Keratinocyte (primary cell): ENCODE results near the gene UPF1. TPM values are rescaled to one million over a fixed set of nuclear protein-coding genes. Genes with fewer than 3 reads are reported as not detected.
A peak's percentile ranks its signal among the peaks of the same experiment; 100 is the strongest.

Experiments used
- DNase-seq: peaks from one replicate; pipeline ENCODE4 v3.0.0-alpha.2; 2011; ENCODE audit warnings: low read depth, missing footprints, low spot score
- FAIRE-seq: peaks from 2 replicates; lab custom pipeline; 2011; peaks lifted over from hg19 to GRCh38; lab: Jason Lieb, UNC
- H2AFZ ChIP-seq: 2 replicates; pipeline ENCODE4 v1.6.0; 2012; ENCODE audit warnings: low read length, control low read depth, inconsistent platforms; ENCODE audit not compliant: control insufficient read depth
- H3K27ac ChIP-seq: 2 replicates; pipeline ENCODE4 v1.5.1; 2011; ENCODE audit warnings: low read length; ENCODE audit not compliant: control insufficient read depth, insufficient read depth
- H3K27me3 ChIP-seq: 3 replicates; pipeline ENCODE4 v1.6.0; 2011; ENCODE audit warnings: low read length; ENCODE audit not compliant: control insufficient read depth, insufficient read depth; ENCODE audit errors: extremely low read depth
- H3K36me3 ChIP-seq, 2 experiments: 2 replicates in 1 of 2; 3 replicates in 1 of 2; pipeline ENCODE4 v1.5.1; 2011; ENCODE audit warnings: low read length in 2 of 2, mild to moderate bottlenecking in 1 of 2; ENCODE audit not compliant: control insufficient read depth in 2 of 2, insufficient read depth in 2 of 2; ENCODE audit errors: extremely low read depth in 1 of 2
- H3K4me1 ChIP-seq: 3 replicates; pipeline ENCODE4 v1.5.1; 2011; ENCODE audit warnings: low read length; ENCODE audit not compliant: control insufficient read depth, insufficient read depth; ENCODE audit errors: extremely low read depth
- H3K4me2 ChIP-seq: 3 replicates; pipeline ENCODE4 v1.6.0; 2011; ENCODE audit warnings: low read depth, low read length; ENCODE audit not compliant: control insufficient read depth, insufficient read depth; ENCODE audit errors: extremely low read depth
- H3K4me3 ChIP-seq, 3 experiments: fragments of 200-600 bp in 1 of 3; sonication (generic) in 1 of 3; 2 replicates in 2 of 3; 3 replicates in 1 of 3; pipeline ENCODE4 v1.5.1; 2011 to 2016; ENCODE audit warnings: low read length in 3 of 3, mild to moderate bottlenecking in 3 of 3, control low read depth in 2 of 3, inconsistent platforms in 1 of 3, low read depth in 1 of 3, mixed read lengths in 1 of 3, mixed run types in 1 of 3, moderate library complexity in 1 of 3; ENCODE audit not compliant: control insufficient read depth in 2 of 3, insufficient read depth in 2 of 3; ENCODE audit errors: extremely low read depth in 1 of 3
- H3K79me2 ChIP-seq: 2 replicates; pipeline ENCODE4 v1.6.0; 2012; ENCODE audit warnings: low read length; ENCODE audit not compliant: control insufficient read depth, insufficient read depth
- H3K9ac ChIP-seq: 3 replicates; pipeline ENCODE4 v1.6.0; 2011; ENCODE audit warnings: low read length; ENCODE audit not compliant: control insufficient read depth, insufficient read depth; ENCODE audit errors: extremely low read depth
- H3K9me1 ChIP-seq: 3 replicates; pipeline ENCODE4 v1.6.0; 2011; ENCODE audit warnings: low read length; ENCODE audit not compliant: control insufficient read depth, insufficient read depth; ENCODE audit errors: extremely low read depth
- H3K9me3 ChIP-seq: 2 replicates; pipeline ENCODE4 v1.5.1; 2012; ENCODE audit warnings: low read depth, low read length; ENCODE audit not compliant: control insufficient read depth
- H4K20me1 ChIP-seq: 3 replicates; pipeline ENCODE4 v1.6.0; 2011; ENCODE audit warnings: low read length; ENCODE audit not compliant: control insufficient read depth, insufficient read depth; ENCODE audit errors: extremely low read depth
- EZH2 ChIP-seq: IDR thresholded peaks from one replicate; pipeline ENCODE4 v1.6.1; 2012; ENCODE audit warnings: inconsistent platforms, mild to moderate bottlenecking, low read length, moderate library complexity
- dilution Hi-C: fragments of 300-500 bp; cut with MboI; formaldehyde crosslinking; loops from one replicate; pipeline ENCODE4 v1.7.0; 2020; ENCODE audit warnings: low sequenced_read_pairs; ENCODE audit not compliant: extremely low pct_ligation_motif_present
- polyA plus RNA-seq, 5 experiments: library from polyadenylated mRNA; depleted of rRNA in 3 of 5; stranded (reverse) in 3 of 5; stranded (forward) in 1 of 5; unstranded in 1 of 5; fragments of >200 nt; gene quantifications; 1 replicate in 1 of 5; 2 replicates in 3 of 5; 3 replicates in 1 of 5; pipeline versions ENCODE4 v1.2.1 to v1.2.3, GENCODE V29; 2011 to 2012; ENCODE audit warnings: missing spikeins in 2 of 5, low read depth in 1 of 5, low replicate concordance in 1 of 5
- TF ChIP-seq, protein P1 (sequence below), 3 experiments: IDR thresholded peaks in 1 of 3; conservative IDR thresholded peaks in 1 of 3; optimal IDR thresholded peaks in 1 of 3; 2 replicates in 2 of 3; 3 replicates in 1 of 3; pipeline versions ENCODE3 to v1.5.1; 2011; ENCODE audit warnings: low read length in 3 of 3, mild to moderate bottlenecking in 3 of 3, moderate library complexity in 2 of 3, control low read depth in 1 of 3, inconsistent platforms in 1 of 3; ENCODE audit not compliant: insufficient read depth in 2 of 3; ENCODE audit errors: extremely low read depth in 1 of 3

Gene UPF1
- polyA plus RNA-seq, 1 donor (not counting 4 experiments of a cell fraction or from before 2014, with no cell fraction given): 33.7 TPM

DNA sequence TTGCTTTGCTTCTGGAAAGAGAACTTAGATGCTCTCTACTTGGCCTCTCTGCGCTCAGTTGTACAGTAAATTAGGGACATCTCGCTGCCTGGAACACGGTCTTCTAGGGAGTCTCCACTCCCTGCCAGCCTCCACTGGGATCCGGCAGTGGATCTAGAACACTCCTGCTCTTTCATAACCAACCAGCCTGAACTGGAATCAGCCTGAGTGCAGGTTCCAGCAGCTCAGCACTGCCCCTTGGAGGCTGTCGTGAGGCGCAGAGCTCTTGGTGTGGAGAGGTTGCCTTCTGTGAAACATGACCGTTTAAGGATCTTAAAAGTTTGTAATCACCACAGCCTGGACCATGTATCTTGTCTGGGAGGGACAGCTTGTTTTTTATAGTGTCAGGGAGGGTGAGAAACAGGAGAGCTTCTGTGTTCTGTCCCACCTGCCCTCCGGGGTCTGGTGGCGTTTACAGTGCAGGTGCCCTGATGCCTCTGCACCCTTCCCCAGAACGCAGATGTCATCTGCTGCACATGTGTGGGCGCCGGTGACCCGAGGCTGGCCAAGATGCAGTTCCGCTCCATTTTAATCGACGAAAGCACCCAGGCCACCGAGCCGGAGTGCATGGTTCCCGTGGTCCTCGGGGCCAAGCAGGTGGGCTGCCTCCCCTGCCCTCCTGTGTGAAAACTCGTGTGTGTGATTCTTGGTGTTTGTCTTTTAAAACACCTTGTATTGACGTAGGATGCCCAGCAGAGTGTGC is 24.8 kb downstream of the UPF1 start:
- Histone ChIP-seq H3K9me3 (no peaks in the 10 kb centered on the region), H2AFZ (no peak overlapping the region), H3K4me3 (no peak overlapping the region), H3K9ac (no peak overlapping the region), H4K20me1 (peaks cover 12% of the 10 kb centered on the region), H3K4me1 (no peaks in the 10 kb centered on the region), H3K27me3 (no peaks in the 10 kb centered on the region), H3K4me2 (no peak overlapping the region), H3K79me2 (peaks cover 29% of the 10 kb centered on the region), H3K36me3 (peaks cover 53 to 89% of the 10 kb centered on the region in 2 experiments), H3K27ac (no peak overlapping the region), H3K9me1 (no peaks in the 10 kb centered on the region)
- DNase-seq (no peak), FAIRE-seq (no peak)
- TF ChIP-seq, protein P1, sequence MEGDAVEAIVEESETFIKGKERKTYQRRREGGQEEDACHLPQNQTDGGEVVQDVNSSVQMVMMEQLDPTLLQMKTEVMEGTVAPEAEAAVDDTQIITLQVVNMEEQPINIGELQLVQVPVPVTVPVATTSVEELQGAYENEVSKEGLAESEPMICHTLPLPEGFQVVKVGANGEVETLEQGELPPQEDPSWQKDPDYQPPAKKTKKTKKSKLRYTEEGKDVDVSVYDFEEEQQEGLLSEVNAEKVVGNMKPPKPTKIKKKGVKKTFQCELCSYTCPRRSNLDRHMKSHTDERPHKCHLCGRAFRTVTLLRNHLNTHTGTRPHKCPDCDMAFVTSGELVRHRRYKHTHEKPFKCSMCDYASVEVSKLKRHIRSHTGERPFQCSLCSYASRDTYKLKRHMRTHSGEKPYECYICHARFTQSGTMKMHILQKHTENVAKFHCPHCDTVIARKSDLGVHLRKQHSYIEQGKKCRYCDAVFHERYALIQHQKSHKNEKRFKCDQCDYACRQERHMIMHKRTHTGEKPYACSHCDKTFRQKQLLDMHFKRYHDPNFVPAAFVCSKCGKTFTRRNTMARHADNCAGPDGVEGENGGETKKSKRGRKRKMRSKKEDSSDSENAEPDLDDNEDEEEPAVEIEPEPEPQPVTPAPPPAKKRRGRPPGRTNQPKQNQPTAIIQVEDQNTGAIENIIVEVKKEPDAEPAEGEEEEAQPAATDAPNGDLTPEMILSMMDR (optimal IDR thresholded peaks at IDR 0.05 in 1 of 3, IDR thresholded peaks at IDR 0.05 in 1 of 3, conservative IDR thresholded peaks at IDR 0.05 in 1 of 3; ENCODE audit: extremely low read depth in 1 of 3, insufficient read depth in 2 of 3, low read length in 3 of 3): peak; percentile 53 to 60 (median 56)
- no peak for TF ChIP-seq EZH2
- dilution Hi-C loops: no loop called here

DNA sequence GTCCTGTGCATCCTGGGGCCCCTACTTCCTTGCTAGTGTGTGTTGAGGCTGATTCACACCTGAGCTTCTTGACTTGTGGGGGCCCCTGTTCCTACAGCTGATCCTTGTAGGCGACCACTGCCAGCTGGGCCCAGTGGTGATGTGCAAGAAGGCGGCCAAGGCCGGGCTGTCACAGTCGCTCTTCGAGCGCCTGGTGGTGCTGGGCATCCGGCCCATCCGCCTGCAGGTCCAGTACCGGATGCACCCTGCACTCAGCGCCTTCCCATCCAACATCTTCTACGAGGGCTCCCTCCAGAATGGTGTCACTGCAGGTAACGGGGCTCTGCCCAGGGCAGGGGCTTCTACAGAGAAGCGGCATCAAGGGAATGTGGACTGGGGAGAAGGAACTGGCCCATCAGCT is 25.5 kb downstream of the UPF1 start:
- Histone ChIP-seq H3K4me1 (no peaks in the 10 kb centered on the region), H4K20me1 (peaks cover 12% of the 10 kb centered on the region), H3K4me2 (no peak overlapping the region), H3K9me3 (no peaks in the 10 kb centered on the region), H3K9ac (no peak overlapping the region), H3K27me3 (no peaks in the 10 kb centered on the region), H3K79me2 (peaks cover 24% of the 10 kb centered on the region), H3K4me3 (no peak overlapping the region), H3K27ac (no peak overlapping the region), H3K36me3 (peaks cover 56 to 89% of the 10 kb centered on the region in 2 experiments), H3K9me1 (no peaks in the 10 kb centered on the region), H2AFZ (no peak overlapping the region)
- TF ChIP-seq, protein P1 (optimal IDR thresholded peaks at IDR 0.05 in 1 of 3, IDR thresholded peaks at IDR 0.05 in 1 of 3, conservative IDR thresholded peaks at IDR 0.05 in 1 of 3; ENCODE audit: extremely low read depth in 1 of 3, insufficient read depth in 2 of 3, low read length in 3 of 3): no peak
- TF ChIP-seq EZH2: no peak
- dilution Hi-C loops: no loop called here
- DNase-seq (no peak), FAIRE-seq (no peak)
